ENCODE results near the gene SHD.

The SHD gene

DNA sequence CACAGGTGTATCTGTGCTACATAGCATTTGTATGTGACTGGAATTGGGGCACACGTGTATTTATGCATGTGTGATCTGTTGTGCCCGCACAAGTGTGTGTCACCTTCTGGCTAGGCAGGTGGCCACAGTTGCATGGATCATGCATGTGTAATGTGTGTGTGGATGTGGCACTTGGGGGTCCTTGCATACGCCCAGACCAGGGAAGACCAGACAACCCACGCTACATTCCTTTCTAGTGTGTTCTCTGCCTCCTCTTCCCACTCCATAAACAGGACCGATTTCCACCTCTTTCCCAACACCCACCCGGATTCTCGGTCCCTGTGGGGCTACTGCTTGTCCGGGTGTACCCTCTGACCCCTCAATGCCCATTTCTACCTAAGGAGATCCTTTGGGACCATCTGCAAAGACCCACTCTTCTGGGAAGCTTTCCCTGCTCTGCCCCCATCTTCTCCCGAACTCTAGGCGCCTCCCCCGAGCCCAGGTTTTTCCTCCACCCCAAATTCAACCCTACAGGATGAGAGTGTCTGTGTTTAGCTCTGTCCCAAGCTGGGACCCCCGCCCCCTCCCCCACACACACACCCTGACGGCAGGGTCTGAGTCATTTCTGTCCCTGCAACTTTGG lies 47.3 kb downstream of the SHD start:
- no peak for DNase-seq

DNA sequence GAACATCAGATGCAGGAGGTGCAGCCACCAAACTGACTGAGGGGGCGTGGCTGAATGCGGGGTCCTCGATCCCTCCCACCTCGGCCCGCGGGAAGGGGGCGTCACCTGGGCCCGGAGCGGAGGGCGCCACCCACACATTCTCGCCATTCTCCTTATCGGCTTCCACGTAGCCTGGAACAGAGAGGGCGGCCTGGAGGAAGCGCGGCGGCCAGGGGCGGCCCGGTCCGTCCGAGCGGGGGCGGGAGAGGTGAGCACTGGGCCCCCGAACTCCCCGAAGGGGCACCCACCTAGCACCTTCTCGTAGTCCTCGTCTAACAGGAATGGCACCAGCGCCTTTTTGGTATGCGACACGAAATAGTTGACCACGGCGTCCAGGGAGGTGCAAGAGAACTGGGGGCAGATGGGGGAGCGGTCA lies 47.8 kb downstream of the SHD start:
- peak in 1 of 56 donors; percentile 42 for DNase-seq

DNA sequence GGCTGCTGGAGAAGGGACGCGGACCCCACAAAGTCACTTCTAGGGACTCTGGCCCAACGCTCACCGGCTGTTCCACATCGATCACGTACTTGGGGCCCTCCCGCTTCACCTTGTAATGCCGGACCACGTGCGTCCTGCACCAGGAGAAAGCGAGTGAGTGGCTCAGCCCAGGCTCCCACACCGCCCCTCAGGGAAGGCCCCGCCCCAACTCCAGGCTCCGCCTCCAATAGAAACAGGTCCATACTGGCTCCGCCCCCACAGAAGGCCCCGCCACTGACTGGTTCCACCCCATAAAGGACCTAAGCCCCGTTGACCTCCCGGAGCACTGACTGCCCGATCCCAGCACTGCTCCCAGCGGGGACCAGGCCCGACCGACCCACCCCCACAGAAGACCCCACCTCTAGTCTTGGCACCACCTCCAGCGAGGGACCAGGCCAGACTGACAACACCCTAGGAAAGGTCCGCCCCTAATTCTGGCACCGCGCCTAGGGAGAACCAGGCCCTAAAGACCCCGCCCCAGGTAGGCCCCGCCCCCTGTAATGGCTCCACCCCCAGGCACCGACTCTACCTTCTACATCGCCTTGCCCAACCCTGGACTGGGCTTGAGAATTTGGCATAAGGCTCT lies 48.3 kb downstream of the SHD start:
- DNase-seq: peak in 42 of 56 donors; percentile 11 to 85 (median 44)

DNA sequence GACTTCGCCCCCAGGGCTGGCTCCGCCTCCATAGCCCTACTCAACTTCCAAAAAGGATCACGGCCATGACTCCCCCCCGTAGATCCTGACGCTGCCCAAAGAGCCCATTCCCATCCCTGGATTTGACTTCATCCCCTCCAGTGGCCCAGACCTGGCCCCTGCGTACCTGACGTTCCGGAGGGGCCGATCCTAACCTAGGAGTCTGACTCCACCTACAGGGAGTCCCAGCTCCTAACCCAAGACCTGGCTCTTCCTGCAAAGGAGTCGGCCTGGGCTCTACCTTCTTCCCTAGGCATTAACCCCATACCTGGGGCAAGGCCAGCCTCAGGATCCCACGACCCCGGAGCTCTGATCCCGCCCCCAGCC lies 48.8 kb downstream of the SHD start:
- DNase-seq: no peak

DNA sequence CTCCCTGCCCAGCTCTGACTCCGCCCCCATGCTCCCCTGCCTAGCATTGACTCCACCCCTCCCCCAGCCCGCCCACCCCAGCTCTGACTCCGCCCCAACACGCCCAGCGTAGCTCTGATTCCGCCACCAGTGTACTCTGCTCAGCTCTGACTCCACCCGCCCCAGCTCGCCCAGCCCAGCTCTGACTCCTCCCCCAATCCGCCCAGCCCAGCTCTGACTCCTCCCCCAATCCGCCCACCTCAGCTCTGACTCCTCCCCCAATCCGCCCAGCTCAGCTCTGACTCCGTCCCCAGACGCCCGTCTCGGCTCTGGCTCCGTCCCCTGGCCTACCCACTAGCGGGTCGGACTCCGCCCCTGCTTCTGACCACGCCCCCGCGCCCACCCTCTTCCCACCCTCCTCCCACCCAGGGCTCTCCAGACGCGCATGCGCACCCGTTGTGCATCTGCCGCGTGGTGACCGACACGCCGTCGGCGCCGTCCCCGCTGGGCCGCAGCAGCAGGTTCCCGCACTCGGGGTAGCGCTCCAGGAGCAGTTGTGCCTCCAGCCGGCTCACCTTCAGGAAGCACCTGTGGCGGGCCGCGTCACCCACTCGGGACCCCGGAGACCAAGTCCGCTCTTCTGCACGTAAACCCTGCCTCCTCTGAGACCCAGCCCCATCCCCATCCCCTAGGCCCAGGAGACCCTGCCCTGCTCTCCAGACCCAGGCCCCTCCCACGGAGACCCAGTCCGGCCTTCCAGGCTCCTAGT lies 49.4 kb downstream of the SHD start:
- DNase-seq: peak; percentile 39 to 99 (median 94)

DNA sequence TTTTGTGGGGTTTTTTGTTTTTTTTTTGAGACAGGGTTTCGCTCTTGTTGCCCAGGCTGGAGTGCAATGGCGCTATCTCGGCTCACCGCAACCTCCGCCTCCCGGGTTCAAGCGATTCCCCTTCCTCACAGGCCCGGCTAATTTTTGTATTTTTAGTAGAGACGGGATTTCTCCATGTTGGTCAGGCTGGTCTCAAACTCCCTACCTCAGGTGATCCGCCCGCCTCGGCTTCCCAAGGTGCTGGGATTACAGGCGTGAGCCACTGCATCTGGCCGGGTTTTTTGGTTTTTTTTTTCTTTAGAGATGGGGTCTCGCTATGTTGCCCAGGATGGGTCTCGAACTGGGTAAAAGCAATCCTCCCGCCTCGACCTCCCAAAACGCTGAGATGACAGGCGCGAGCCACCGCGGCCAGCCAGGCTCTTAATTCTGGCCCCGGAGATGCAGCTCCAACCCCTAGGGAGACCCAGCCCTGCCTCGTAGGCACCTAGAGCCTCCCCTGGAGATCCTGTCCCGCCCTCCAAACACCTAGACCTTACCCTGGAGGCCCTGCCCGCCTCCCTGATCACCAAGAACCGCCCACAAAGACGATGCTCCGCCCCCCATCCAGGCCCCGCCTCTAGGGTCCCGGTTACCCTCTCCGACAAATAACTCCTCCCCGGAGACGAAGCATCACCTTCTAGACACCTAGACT lies 50.1 kb downstream of the SHD start:
- DNase-seq: peak in 2 of 56 donors; percentile 4 to 7

DNA sequence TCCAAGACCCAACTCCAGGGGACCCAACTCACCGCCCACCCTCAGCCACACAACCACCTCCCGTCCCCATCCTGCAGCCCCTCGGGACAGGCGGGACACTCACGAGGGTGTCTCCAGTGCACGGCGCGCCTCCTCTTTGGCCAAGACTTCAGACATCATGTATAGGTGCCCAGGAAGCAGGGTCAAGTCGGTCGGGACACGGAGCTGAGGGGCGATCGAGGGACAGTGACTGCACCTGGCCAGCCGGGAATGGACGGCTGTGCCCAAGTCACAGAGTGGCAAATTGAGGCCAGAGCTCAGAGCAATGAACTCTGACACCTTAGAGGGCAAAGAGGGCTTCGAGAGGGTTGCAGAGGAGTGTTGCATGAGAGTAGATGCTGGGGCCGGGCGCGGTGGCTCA lies 50.8 kb downstream of the SHD start:
- DNase-seq: no peak

DNA sequence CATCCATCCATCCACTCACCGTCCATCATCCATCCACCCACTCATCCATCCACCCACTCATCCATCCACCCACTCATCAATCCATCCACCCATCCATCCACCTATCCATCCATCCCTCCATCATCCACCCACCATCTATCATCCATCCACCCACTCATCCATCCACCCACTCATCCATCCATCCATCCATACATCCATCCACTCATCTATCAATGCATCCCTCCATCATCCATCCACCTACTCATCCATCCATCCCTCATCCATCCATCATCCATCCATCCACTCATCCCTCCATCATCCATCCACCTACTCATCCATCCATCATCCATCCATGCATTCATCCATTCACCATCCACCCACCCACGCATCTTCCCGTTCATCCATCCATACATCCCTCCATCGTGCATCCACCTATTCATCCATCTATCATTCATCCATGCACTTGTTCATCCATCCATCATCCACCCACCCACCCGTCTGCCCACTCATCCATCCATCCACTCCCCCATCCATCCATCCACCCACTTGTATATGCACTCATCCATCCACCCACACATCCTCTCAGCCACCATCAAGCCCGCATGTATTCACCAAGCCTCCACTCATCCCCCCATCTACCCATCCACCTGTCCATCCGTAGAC lies 56.0 kb downstream of the SHD start:
- DNase-seq: no peak

DNA sequence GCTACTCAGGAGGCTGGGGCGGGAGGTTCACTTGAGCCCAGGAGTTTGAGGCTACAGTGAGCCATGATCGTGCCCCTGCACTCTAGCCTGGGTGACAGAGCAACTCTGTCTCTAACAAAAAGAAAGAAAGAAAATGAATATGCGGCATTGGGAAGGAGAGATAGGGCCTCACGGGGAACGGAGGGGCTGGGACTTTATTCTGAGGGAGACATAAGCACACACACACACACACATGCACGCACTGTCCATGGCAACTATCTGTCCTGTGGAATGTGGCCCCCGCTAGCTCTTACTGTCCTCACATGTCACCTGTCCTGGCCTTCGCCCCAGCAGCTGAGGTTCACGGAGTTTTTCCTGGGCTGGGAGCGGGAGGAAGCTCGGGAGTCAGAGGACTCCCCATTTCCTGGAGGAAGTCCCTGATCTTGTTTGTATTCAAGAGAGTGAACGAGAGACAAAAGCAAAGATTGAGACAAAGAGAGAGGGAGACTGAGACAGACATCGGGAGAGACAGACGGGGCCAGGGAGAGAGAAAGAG lies 58.9 kb downstream of the SHD start:
- no peak for DNase-seq

DNA sequence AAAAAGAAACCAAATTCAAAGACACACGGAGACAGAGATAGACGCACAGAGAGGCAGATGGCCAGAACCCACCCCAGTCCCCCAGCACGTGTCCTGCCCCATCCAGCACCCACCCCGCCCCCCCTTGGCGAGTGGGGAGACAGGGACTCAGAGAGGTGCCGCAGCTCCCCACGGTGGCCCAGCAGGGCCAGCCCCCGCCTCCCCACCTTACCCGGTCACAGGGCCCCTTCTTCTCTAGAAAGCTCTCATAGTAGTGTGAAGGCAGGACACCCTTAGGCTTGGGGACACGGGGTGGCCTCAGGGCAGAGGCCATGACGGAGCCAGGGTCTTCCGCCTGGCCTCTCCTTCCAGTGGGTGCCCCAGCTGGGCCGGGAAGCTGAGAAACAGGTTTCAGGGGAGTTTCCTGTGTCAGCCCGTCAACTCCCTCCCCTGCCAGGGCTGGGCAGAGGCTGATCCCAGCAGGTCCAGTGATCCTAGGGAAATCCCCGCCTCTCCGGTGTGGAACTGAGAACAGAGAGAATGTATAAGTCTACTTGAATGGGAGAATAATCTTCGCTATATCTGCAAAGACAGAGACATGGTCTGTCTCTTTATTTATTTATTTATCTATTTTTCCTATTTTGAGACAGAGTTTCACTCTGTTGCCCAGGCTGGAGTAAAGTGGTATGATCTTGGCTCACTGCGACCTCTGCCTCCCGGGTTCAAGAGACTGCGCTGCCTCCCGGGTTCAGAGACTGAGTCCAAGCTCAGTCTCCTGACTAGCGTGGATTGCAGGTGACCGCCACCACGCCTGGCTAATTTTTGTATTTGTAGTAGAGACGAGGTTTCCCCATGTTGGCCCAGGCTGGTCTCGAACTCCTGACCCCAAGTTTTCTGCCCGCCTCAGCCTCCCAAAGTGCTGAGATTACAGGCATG lies 59.6 kb downstream of the SHD start, which contains the start of gene STAP2:
Gene STAP2, minus strand, starts transcription at position 387 of the 915 bp plus-strand sequence. Its CDS starts 74 bp downstream, at position 313.
- no peak for DNase-seq

Measured in nucleus accumbens (tissue), 56 donors.